Gastroesophageal sphincter (tissue), 3 donors: ENCODE results near the gene APPL1.

Experiments used
- CTCF ChIP-seq, 4 experiments: fragments of 200-600 bp in 2 of 4; fragments of 450-650 bp in 2 of 4; sonication (generic) in 1 of 4; IDR thresholded peaks; one replicate each; pipeline ENCODE4 v1.5.1; 2017 to 2019; ENCODE audit warnings: antibody characterized with exemption in 4 of 4, mild to moderate bottlenecking in 2 of 4, moderate library complexity in 2 of 4
- POLR2A ChIP-seq, 2 donors: fragments of 450-650 bp; IDR thresholded peaks; one replicate each; pipeline ENCODE4 v1.6.1; 2017; ENCODE audit warnings: antibody characterized with exemption in 2 of 2, mild to moderate bottlenecking in 2 of 2, moderate library complexity in 1 of 2

GRCh38 chr3:57233799-57234198 lies 6.3 kb downstream of the APPL1 start:
- TF ChIP-seq CTCF (IDR thresholded peaks at IDR 0.05) (no peak), POLR2A (IDR thresholded peaks at IDR 0.05) (no peak)
